K562 (cell line): ENCODE measurements around the gene ZNF565.

Experiments used
- CTCF ChIP-seq, 3 experiments: IDR thresholded peaks in 2 of 3; conservative IDR thresholded peaks in 1 of 3; 2 replicates each; pipeline ENCODE4 v1.5.1; 2011 to 2012; ENCODE audit warnings: low read length in 3 of 3, mild to moderate bottlenecking in 3 of 3, control low read depth in 2 of 3, improper control_type of control experiment in 1 of 3, inconsistent platforms in 1 of 3, low read depth in 1 of 3, mixed read lengths in 1 of 3, moderate library complexity in 1 of 3; ENCODE audit not compliant: insufficient read depth in 2 of 3
- FOXK1 ChIP-seq: sonication (generic); formaldehyde crosslinking; IDR thresholded peaks from 2 replicates; pipeline ENCODE4 v1.8.0; 2022; ENCODE audit warnings: missing genetic modification reagents, mild to moderate bottlenecking, borderline replicate concordance
- HDAC1 ChIP-seq, 2 experiments: fragments of 450-650 bp; IDR thresholded peaks; 2 replicates each; pipeline ENCODE4 v1.6.1; 2016 to 2017; ENCODE audit warnings: inconsistent platforms in 1 of 2, mild to moderate bottlenecking in 1 of 2, moderate library complexity in 1 of 2
- MAFG ChIP-seq: fragments of 450-650 bp; conservative IDR thresholded peaks from 2 replicates; pipeline ENCODE4 v1.6.1; 2016; ENCODE audit warnings: missing genetic modification characterization, missing compliant biosample characterization
- NFIC ChIP-seq: fragments of 450-650 bp; IDR thresholded peaks from 2 replicates; pipeline ENCODE4 v1.6.1; 2017; ENCODE audit warnings: mild to moderate bottlenecking, inconsistent platforms
- PATZ1 ChIP-seq: fragments of 250-450 bp; sonication (Bioruptor Pico); IDR thresholded peaks from 2 replicates; pipeline ENCODE4 v1.5.0; 2020; ENCODE audit warnings: mild to moderate bottlenecking, borderline replicate concordance
- PRPF4 ChIP-seq: fragments of 200-400 bp; formaldehyde crosslinking; IDR thresholded peaks from one replicate; pipeline ENCODE4 v1.6.1; 2017; ENCODE audit warnings: low read length, low read depth, mild to moderate bottlenecking; ENCODE audit not compliant: insufficient read depth, poor library complexity, severe bottlenecking
- RAD21 ChIP-seq, 2 experiments: fragments of 250-450 bp in 1 of 2; fragments of 450-650 bp in 1 of 2; sonication (Bioruptor Pico) in 1 of 2; formaldehyde crosslinking in 1 of 2; IDR thresholded peaks in 1 of 2; conservative IDR thresholded peaks in 1 of 2; 2 replicates each; pipeline versions ENCODE4 v1.4.0 to v1.8.0; 2020 to 2022; ENCODE audit warnings: mild to moderate bottlenecking in 2 of 2, moderate library complexity in 1 of 2
- TCF3 ChIP-seq: sonication (generic); formaldehyde crosslinking; IDR thresholded peaks from 2 replicates; pipeline ENCODE4 v1.4.0; 2020; ENCODE audit warnings: mild to moderate bottlenecking, missing genetic modification reagents
- TOE1 ChIP-seq, 2 experiments: fragments of 450-650 bp in 1 of 2; sonication (generic) in 1 of 2; formaldehyde crosslinking in 1 of 2; IDR thresholded peaks; 2 replicates each; pipeline versions ENCODE4 v1.7.1 to v1.8.0; 2016 to 2022; ENCODE audit warnings: borderline replicate concordance in 2 of 2, mild to moderate bottlenecking in 2 of 2, antibody characterized with exemption in 1 of 2, inconsistent platforms in 1 of 2, low read depth in 1 of 2, missing genetic modification reagents in 1 of 2, moderate library complexity in 1 of 2
- ZNF274 ChIP-seq: IDR thresholded peaks from 2 replicates; pipeline ENCODE4 v1.6.1; 2011; ENCODE audit warnings: low read depth, mild to moderate bottlenecking, low read length, moderate library complexity, borderline replicate concordance
- ZSCAN29 ChIP-seq: fragments of 450-650 bp; IDR thresholded peaks from 2 replicates; pipeline ENCODE4 v1.6.1; 2017
- TF ChIP-seq, protein P1 (sequence below), 2 experiments: fragments of 450-650 bp in 1 of 2; sonication (generic) in 1 of 2; formaldehyde crosslinking in 1 of 2; IDR thresholded peaks; 2 replicates each; pipeline versions ENCODE4 v1.7.1 to v1.9.0; 2016 to 2022; ENCODE audit warnings: inconsistent platforms in 1 of 2, mild to moderate bottlenecking in 1 of 2, missing genetic modification reagents in 1 of 2
- TF ChIP-seq, protein P2 (sequence below): sonication (generic); formaldehyde crosslinking; IDR thresholded peaks from 2 replicates; pipeline ENCODE4 v1.8.0; 2022; ENCODE audit warnings: missing genetic modification reagents, mild to moderate bottlenecking, borderline replicate concordance

DNA sequence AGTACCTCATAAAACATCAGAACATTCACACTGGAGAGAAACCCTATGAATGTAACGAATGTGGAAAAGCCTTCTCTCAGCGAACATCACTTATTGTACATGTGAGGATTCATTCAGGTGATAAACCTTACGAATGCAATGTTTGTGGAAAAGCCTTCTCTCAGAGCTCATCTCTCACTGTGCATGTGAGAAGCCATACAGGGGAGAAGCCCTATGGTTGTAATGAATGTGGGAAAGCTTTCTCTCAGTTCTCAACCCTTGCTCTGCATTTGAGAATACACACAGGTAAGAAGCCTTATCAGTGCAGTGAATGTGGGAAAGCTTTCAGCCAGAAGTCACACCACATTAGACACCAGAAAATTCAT, 22.5 kb upstream of the ZNF565 start:
- TF ChIP-seq, protein P1, sequence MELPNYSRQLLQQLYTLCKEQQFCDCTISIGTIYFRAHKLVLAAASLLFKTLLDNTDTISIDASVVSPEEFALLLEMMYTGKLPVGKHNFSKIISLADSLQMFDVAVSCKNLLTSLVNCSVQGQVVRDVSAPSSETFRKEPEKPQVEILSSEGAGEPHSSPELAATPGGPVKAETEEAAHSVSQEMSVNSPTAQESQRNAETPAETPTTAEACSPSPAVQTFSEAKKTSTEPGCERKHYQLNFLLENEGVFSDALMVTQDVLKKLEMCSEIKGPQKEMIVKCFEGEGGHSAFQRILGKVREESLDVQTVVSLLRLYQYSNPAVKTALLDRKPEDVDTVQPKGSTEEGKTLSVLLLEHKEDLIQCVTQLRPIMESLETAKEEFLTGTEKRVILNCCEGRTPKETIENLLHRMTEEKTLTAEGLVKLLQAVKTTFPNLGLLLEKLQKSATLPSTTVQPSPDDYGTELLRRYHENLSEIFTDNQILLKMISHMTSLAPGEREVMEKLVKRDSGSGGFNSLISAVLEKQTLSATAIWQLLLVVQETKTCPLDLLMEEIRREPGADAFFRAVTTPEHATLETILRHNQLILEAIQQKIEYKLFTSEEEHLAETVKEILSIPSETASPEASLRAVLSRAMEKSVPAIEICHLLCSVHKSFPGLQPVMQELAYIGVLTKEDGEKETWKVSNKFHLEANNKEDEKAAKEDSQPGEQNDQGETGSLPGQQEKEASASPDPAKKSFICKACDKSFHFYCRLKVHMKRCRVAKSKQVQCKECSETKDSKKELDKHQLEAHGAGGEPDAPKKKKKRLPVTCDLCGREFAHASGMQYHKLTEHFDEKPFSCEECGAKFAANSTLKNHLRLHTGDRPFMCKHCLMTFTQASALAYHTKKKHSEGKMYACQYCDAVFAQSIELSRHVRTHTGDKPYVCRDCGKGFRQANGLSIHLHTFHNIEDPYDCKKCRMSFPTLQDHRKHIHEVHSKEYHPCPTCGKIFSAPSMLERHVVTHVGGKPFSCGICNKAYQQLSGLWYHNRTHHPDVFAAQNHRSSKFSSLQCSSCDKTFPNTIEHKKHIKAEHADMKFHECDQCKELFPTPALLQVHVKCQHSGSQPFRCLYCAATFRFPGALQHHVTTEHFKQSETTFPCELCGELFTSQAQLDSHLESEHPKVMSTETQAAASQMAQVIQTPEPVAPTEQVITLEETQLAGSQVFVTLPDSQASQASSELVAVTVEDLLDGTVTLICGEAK (IDR thresholded peaks at IDR 0.05), result no peak
- TF ChIP-seq, protein P1 (CRISPR knock-in tag; IDR thresholded peaks at IDR 0.05), result no peak
- no peak for TF ChIP-seq HDAC1 (IDR thresholded peaks at IDR 0.05)
- TF ChIP-seq FOXK1 (CRISPR knock-in tag), result no peak
- TF ChIP-seq, protein P2, sequence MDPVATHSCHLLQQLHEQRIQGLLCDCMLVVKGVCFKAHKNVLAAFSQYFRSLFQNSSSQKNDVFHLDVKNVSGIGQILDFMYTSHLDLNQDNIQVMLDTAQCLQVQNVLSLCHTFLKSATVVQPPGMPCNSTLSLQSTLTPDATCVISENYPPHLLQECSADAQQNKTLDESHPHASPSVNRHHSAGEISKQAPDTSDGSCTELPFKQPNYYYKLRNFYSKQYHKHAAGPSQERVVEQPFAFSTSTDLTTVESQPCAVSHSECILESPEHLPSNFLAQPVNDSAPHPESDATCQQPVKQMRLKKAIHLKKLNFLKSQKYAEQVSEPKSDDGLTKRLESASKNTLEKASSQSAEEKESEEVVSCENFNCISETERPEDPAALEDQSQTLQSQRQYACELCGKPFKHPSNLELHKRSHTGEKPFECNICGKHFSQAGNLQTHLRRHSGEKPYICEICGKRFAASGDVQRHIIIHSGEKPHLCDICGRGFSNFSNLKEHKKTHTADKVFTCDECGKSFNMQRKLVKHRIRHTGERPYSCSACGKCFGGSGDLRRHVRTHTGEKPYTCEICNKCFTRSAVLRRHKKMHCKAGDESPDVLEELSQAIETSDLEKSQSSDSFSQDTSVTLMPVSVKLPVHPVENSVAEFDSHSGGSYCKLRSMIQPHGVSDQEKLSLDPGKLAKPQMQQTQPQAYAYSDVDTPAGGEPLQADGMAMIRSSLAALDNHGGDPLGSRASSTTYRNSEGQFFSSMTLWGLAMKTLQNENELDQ, result no peak
- no peak for TF ChIP-seq NFIC
- peak; percentile 83 for TF ChIP-seq ZNF274
- no peak for TF ChIP-seq CTCF (IDR thresholded peaks at IDR 0.05 in 2 of 3, conservative IDR thresholded peaks at IDR 0.05 in 1 of 3; ENCODE audit: insufficient read depth in 2 of 3, low read depth in 1 of 3, low read length in 3 of 3)
- TF ChIP-seq PATZ1 (CRISPR knock-in tag), result no peak
- no peak for TF ChIP-seq TCF3 (CRISPR knock-in tag)
- TF ChIP-seq ZSCAN29, result no peak
- TF ChIP-seq PRPF4, result no peak
- no peak for TF ChIP-seq MAFG (tag)
- no peak for TF ChIP-seq TOE1 (IDR thresholded peaks at IDR 0.05; ENCODE audit: borderline replicate concordance)
- no peak for TF ChIP-seq TOE1 (CRISPR knock-in tag; IDR thresholded peaks at IDR 0.05; ENCODE audit: borderline replicate concordance, low read depth)
- TF ChIP-seq RAD21 (CRISPR knock-in tag; conservative IDR thresholded peaks at IDR 0.05 in 1 of 2, IDR thresholded peaks at IDR 0.05 in 1 of 2), result no peak
